CD8-positive, alpha-beta memory T cell (primary cell): ENCODE results near the gene LY6G5C. TPM values are rescaled to one million over a fixed set of nuclear protein-coding genes. Genes with fewer than 3 reads are reported as not detected.
"Not testable (repeated sequence)": the region's sequence is repeated elsewhere in the genome, so short reads cannot be mapped to it uniquely, and the experiment has no call there.

Experiments
- CTCF ChIA-PET: fragments of 350-600 bp; sonication (Branson Sonifier 250); formaldehyde crosslinking; loops from one replicate; lab custom pipeline; 2021; ENCODE audit warnings: antibody characterized with exemption; lab: Charles Lee
- POLR2A ChIA-PET: fragments of 350-600 bp; sonication (Branson Sonifier 250); formaldehyde crosslinking; loops from one replicate; lab custom pipeline; 2021; ENCODE audit warnings: antibody characterized with exemption; lab: Charles Lee
- DNase-seq, 5 donors: peaks; one replicate each; pipeline versions ENCODE4 v3.0.0 to v3.0.0-alpha.2; 2020 to 2022; ENCODE audit warnings: mixed read lengths in 1 of 5
- H3K27ac ChIP-seq: one replicate; pipeline ENCODE4 v1.7.0; 2013; ENCODE audit warnings: low read depth, mild to moderate bottlenecking, low read length, moderate library complexity
- H3K27me3 ChIP-seq: 2 replicates; pipeline ENCODE4 v1.7.0; 2013; ENCODE audit warnings: low read length, mild to moderate bottlenecking; ENCODE audit not compliant: insufficient read depth, poor library complexity, severe bottlenecking
- H3K36me3 ChIP-seq: 2 replicates; pipeline ENCODE4 v1.7.0; 2013; ENCODE audit warnings: mild to moderate bottlenecking, low read length, moderate library complexity; ENCODE audit not compliant: insufficient read depth
- H3K4me1 ChIP-seq: 2 replicates; pipeline ENCODE4 v1.7.0; 2013; ENCODE audit warnings: mild to moderate bottlenecking, low read length, moderate library complexity; ENCODE audit not compliant: insufficient read depth
- H3K4me3 ChIP-seq: 2 replicates; pipeline ENCODE4 v1.7.0; 2013; ENCODE audit warnings: mild to moderate bottlenecking, low read length
- H3K9me3 ChIP-seq: 2 replicates; pipeline ENCODE4 v1.7.0; 2013; ENCODE audit warnings: mild to moderate bottlenecking, low read length
- H3K27ac Mint-ChIP-seq, 8 donors: one replicate each; pipeline ENCODE4 v1.8.0; 2020 to 2021; ENCODE audit warnings: mixed read lengths in 8 of 8, mild to moderate bottlenecking in 6 of 8, inconsistent platforms in 3 of 8, moderate library complexity in 3 of 8
- H3K27me3 Mint-ChIP-seq, 2 donors: one replicate each; pipeline ENCODE4 v1.8.0; 2020 to 2021; ENCODE audit warnings: mixed read lengths in 2 of 2, mild to moderate bottlenecking in 1 of 2, moderate library complexity in 1 of 2
- H3K36me3 Mint-ChIP-seq, 3 donors: one replicate each; pipeline ENCODE4 v1.8.0; 2020 to 2021; ENCODE audit warnings: mixed read lengths in 3 of 3, inconsistent platforms in 1 of 3, mild to moderate bottlenecking in 1 of 3
- H3K4me1 Mint-ChIP-seq, 3 donors: one replicate each; pipeline ENCODE4 v1.8.0; 2020 to 2021; ENCODE audit warnings: mixed read lengths in 3 of 3, inconsistent platforms in 1 of 3, mild to moderate bottlenecking in 1 of 3
- H3K4me3 Mint-ChIP-seq, 7 donors: one replicate each; pipeline ENCODE4 v1.8.0; 2020 to 2021; ENCODE audit warnings: mixed read lengths in 7 of 7, mild to moderate bottlenecking in 6 of 7, moderate library complexity in 4 of 7, inconsistent platforms in 2 of 7
- H3K9me3 Mint-ChIP-seq, 5 donors: one replicate each; pipeline ENCODE4 v1.8.0; 2020 to 2022; ENCODE audit warnings: mixed read lengths in 5 of 5, mild to moderate bottlenecking in 3 of 5, moderate library complexity in 2 of 5, inconsistent platforms in 1 of 5
- polyA plus RNA-seq: library from polyadenylated mRNA; unstranded; fragments of 300-500 nt; fragmentation: Illumina TruSeq; gene quantifications from one replicate; pipeline ENCODE4 v1.2.3, GENCODE V29; 2021
- total RNA-seq, 2 experiments: library from RNA; stranded (reverse); gene quantifications; one replicate each; pipeline ENCODE4 v1.2.3, GENCODE V29; 2021

Gene LY6G5C
- total and polyA plus RNA-seq, 3 experiments from 2014 or later = 3.5 to 10.3 (median 4.5) TPM

- H3K36me3 Mint-ChIP-seq = no peaks in the 10 kb centered on the region
- H3K9me3 ChIP-seq = no peaks in the 10 kb centered on the region
- H3K36me3 ChIP-seq = no peaks in the 10 kb centered on the region
- H3K4me3 Mint-ChIP-seq = no peak overlapping the region
- no peaks in the 10 kb centered on the region for H3K9me3 Mint-ChIP-seq
- H3K4me1 ChIP-seq = peaks cover 5% of the 10 kb centered on the region
- POLR2A ChIA-PET = interaction anchor here (0.6 kb wide), 1 partner anchor 246 kb away, joined by 3 read pairs; the partner anchor contains the start of genes NELFE and SKIC2
- H3K4me3 ChIP-seq = no peak overlapping the region
- CTCF ChIA-PET = interaction anchor here (1.0 to 1.1 kb wide), 2 partner anchors 9 to 27 kb away, joined by 3 to 4 read pairs; partner anchors contain the start of gene ABHD16A
- H3K4me1 Mint-ChIP-seq = peaks cover 10 to 18% (median 14%) of the 10 kb centered on the region in 3 donors
- H3K27me3 Mint-ChIP-seq = no peaks in the 10 kb centered on the region
- no peak overlapping the region for H3K27ac ChIP-seq
- no peak for DNase-seq
- peak overlapping the region in 3 of 8 donors; percentile 40 to 74 (median 55) for H3K27ac Mint-ChIP-seq
- no peaks in the 10 kb centered on the region for H3K27me3 ChIP-seq
Measured at GRCh38 chr6:31712296-31712695, 31.4 kb upstream of the LY6G5C start.

GRCh38 chr6:31711233-31711632 is 30.4 kb upstream of the LY6G5C start:
- Histone ChIP-seq H3K4me3 (no peak overlapping the region), H3K9me3 (no peaks in the 10 kb centered on the region), H3K4me1 (peaks cover 5% of the 10 kb centered on the region), H3K27me3 (no peaks in the 10 kb centered on the region), H3K27ac (no peak overlapping the region), H3K36me3 (no peaks in the 10 kb centered on the region)
- ChIA-PET POLR2A (no interaction called here), CTCF (interaction anchor here (0.9 kb wide), 1 partner anchor 28 kb away, joined by 4 read pairs; no protein-coding TSS in a partner anchor)
- DNase-seq = no peak
- H3K4me1 Mint-ChIP-seq = peaks cover 10 to 18% (median 14%) of the 10 kb centered on the region in 3 donors
- H3K36me3 Mint-ChIP-seq = no peaks in the 10 kb centered on the region
- no peaks in the 10 kb centered on the region for H3K9me3 Mint-ChIP-seq
- no peaks in the 10 kb centered on the region for H3K27me3 Mint-ChIP-seq
- peak overlapping the region in 4 of 8 donors; percentile 70 to 84 (median 79) for H3K27ac Mint-ChIP-seq
- H3K4me3 Mint-ChIP-seq = peak overlapping the region in 2 of 7 donors; percentile 9 to 28

- H3K4me1 ChIP-seq = peaks cover 5% of the 10 kb centered on the region
- ChIA-PET POLR2A (no interaction called here), CTCF (interaction anchor here (0.9 kb wide), 1 partner anchor 28 kb away, joined by 4 read pairs; no protein-coding TSS in a partner anchor)
- no peaks in the 10 kb centered on the region for H3K9me3 Mint-ChIP-seq
- H3K27ac Mint-ChIP-seq = peak overlapping the region in 4 of 8 donors; percentile 61 to 78 (median 66)
- no peaks in the 10 kb centered on the region for H3K27me3 ChIP-seq
- H3K4me3 Mint-ChIP-seq = peak overlapping the region in 3 of 7 donors; percentile 26 to 54 (median 31)
- no peaks in the 10 kb centered on the region for H3K36me3 ChIP-seq
- no peak overlapping the region for H3K4me3 ChIP-seq
- no peaks in the 10 kb centered on the region for H3K9me3 ChIP-seq
- H3K36me3 Mint-ChIP-seq = no peaks in the 10 kb centered on the region
- H3K27me3 Mint-ChIP-seq = no peaks in the 10 kb centered on the region
- peaks cover 10 to 18% (median 14%) of the 10 kb centered on the region in 3 donors for H3K4me1 Mint-ChIP-seq
- no peak overlapping the region for H3K27ac ChIP-seq
- DNase-seq = no peak
Measured at GRCh38 chr6:31710523-31711219, 29.8 kb upstream of the LY6G5C start.

- not testable (repeated sequence) for H3K4me1 ChIP-seq, H3K4me3 ChIP-seq, H3K27ac ChIP-seq, H3K36me3 Mint-ChIP-seq, H3K27ac Mint-ChIP-seq, H3K4me3 Mint-ChIP-seq, H3K36me3 ChIP-seq, H3K9me3 ChIP-seq, H3K27me3 ChIP-seq, H3K27me3 Mint-ChIP-seq, H3K9me3 Mint-ChIP-seq
- DNase-seq = peak in 1 of 5 donors; percentile 4
- POLR2A ChIA-PET = interaction anchor here (0.5 to 0.7 kb wide), 2 partner anchors 30 to 457 kb away, joined by 3 to 5 read pairs; no protein-coding TSS in a partner anchor
- CTCF ChIA-PET = interaction anchor here (0.7 kb wide), 1 partner anchor 118 kb away, joined by 4 read pairs; the partner anchor contains the start of gene HSPA1B
- peaks cover 10 to 18% (median 14%) of the 10 kb centered on the region in 3 donors for H3K4me1 Mint-ChIP-seq
Measured at GRCh38 chr6:31709157-31709556, 28.3 kb upstream of the LY6G5C start.

GRCh38 chr6:31708224-31708623 is 27.4 kb upstream of the LY6G5C start:
- CTCF ChIA-PET = interaction anchor here (0.7 kb wide), 1 partner anchor 119 kb away, joined by 4 read pairs; the partner anchor contains the start of gene HSPA1B
- Mint-ChIP-seq H3K27me3 (peaks cover 0 to 1% of the 10 kb centered on the region in 2 donors), H3K4me3 (no peak overlapping the region), H3K4me1 (peaks cover 14 to 25% (median 22%) of the 10 kb centered on the region in 3 donors), H3K36me3 (peaks cover 0 to 2% (median 0%) of the 10 kb centered on the region in 3 donors), H3K27ac (no peak overlapping the region), H3K9me3 (no peaks in the 10 kb centered on the region)
- Histone ChIP-seq H3K4me3 (no peak overlapping the region), H3K9me3 (no peaks in the 10 kb centered on the region), H3K4me1 (peaks cover 13% of the 10 kb centered on the region), H3K27me3 (no peaks in the 10 kb centered on the region), H3K36me3 (no peaks in the 10 kb centered on the region), H3K27ac (no peak overlapping the region)
- POLR2A ChIA-PET = no interaction called here
- DNase-seq = no peak

- no peaks in the 10 kb centered on the region for H3K27me3 ChIP-seq
- Mint-ChIP-seq H3K4me3 (no peak overlapping the region), H3K4me1 (peaks cover 16 to 28% (median 25%) of the 10 kb centered on the region in 3 donors), H3K27ac (no peak overlapping the region), H3K27me3 (peaks cover 0 to 1% of the 10 kb centered on the region in 2 donors), H3K36me3 (peaks cover 0 to 6% (median 0%) of the 10 kb centered on the region in 3 donors), H3K9me3 (no peaks in the 10 kb centered on the region)
- CTCF ChIA-PET = no interaction called here
- H3K27ac ChIP-seq = no peak overlapping the region
- no peak overlapping the region for H3K4me3 ChIP-seq
- no peaks in the 10 kb centered on the region for H3K9me3 ChIP-seq
- H3K36me3 ChIP-seq = no peaks in the 10 kb centered on the region
- POLR2A ChIA-PET = no interaction called here
- peak in 1 of 5 donors; percentile 30 for DNase-seq
- H3K4me1 ChIP-seq = peaks cover 13% of the 10 kb centered on the region
Measured at GRCh38 chr6:31707701-31708100, 26.8 kb upstream of the LY6G5C start.

- no peaks in the 10 kb centered on the region for H3K36me3 ChIP-seq
- H3K9me3 ChIP-seq = no peaks in the 10 kb centered on the region
- POLR2A ChIA-PET = no interaction called here
- peaks cover 0 to 12% (median 0%) of the 10 kb centered on the region in 3 donors for H3K36me3 Mint-ChIP-seq
- peaks cover 0 to 1% of the 10 kb centered on the region in 2 donors for H3K27me3 Mint-ChIP-seq
- peak within 1 kb of the TSS in 1 of 7 donors; percentile 49 for H3K4me3 Mint-ChIP-seq
- H3K9me3 Mint-ChIP-seq = no peaks in the 10 kb centered on the region
- no peak within 1 kb of the TSS for H3K4me3 ChIP-seq
- H3K4me1 ChIP-seq = peaks cover 20% of the 10 kb centered on the region
- H3K27ac ChIP-seq = peak within 1 kb of the TSS; percentile 24
- peaks cover 24 to 32% (median 31%) of the 10 kb centered on the region in 3 donors for H3K4me1 Mint-ChIP-seq
- H3K27me3 ChIP-seq = no peaks in the 10 kb centered on the region
- CTCF ChIA-PET = no interaction called here
- DNase-seq = no peak
- H3K27ac Mint-ChIP-seq = no peak within 1 kb of the TSS
Measured at GRCh38 chr6:31706599-31706998, 25.7 kb upstream of the LY6G5C start, which contains the start of gene LY6G6F. TSS of gene LY6G6F (plus strand) at chr6:31706866. CDS start at chr6:31706907, 41 bp downstream.

GRCh38 chr6:31705931-31706330 is 25.1 kb upstream of the LY6G5C start:
- Histone ChIP-seq H3K4me3 (no peak overlapping the region), H3K27me3 (no peaks in the 10 kb centered on the region), H3K9me3 (no peaks in the 10 kb centered on the region), H3K27ac (no peak overlapping the region), H3K36me3 (no peaks in the 10 kb centered on the region), H3K4me1 (peaks cover 23% of the 10 kb centered on the region)
- no peaks in the 10 kb centered on the region for H3K9me3 Mint-ChIP-seq
- peaks cover 0 to 1% of the 10 kb centered on the region in 2 donors for H3K27me3 Mint-ChIP-seq
- ChIA-PET CTCF (no interaction called here), POLR2A (no interaction called here)
- H3K27ac Mint-ChIP-seq = no peak overlapping the region
- peaks cover 26 to 32% (median 32%) of the 10 kb centered on the region in 3 donors for H3K4me1 Mint-ChIP-seq
- DNase-seq = no peak
- peaks cover 0 to 16% (median 1%) of the 10 kb centered on the region in 3 donors for H3K36me3 Mint-ChIP-seq
- no peak overlapping the region for H3K4me3 Mint-ChIP-seq
